Progenitor cell of endocrine pancreas (in vitro differentiated cells): ENCODE data around the gene FAM114A1. TPM values are rescaled to one million over a fixed set of nuclear protein-coding genes. Genes with fewer than 3 reads are reported as not detected.

ENCODE experiments used
- DNase-seq: peaks from one replicate; pipeline ENCODE4 v3.0.0; 2021; ENCODE audit warnings: low spot score; ENCODE audit not compliant: unreplicated experiment
- H3K27ac Mint-ChIP-seq: 2 replicates; pipeline ENCODE4 v1.8.0; 2021; ENCODE audit warnings: mild to moderate bottlenecking, moderate library complexity, mixed read lengths
- H3K27me3 Mint-ChIP-seq: 2 replicates; pipeline ENCODE4 v1.8.0; 2021; ENCODE audit warnings: mixed read lengths
- H3K36me3 Mint-ChIP-seq: 2 replicates; pipeline ENCODE4 v1.8.0; 2022; ENCODE audit warnings: mixed read lengths; ENCODE audit not compliant: insufficient read depth
- H3K4me1 Mint-ChIP-seq: 2 replicates; pipeline ENCODE4 v1.8.0; 2021; ENCODE audit warnings: low read depth, mixed read lengths
- H3K4me3 Mint-ChIP-seq: 2 replicates; pipeline ENCODE4 v1.8.0; 2021; ENCODE audit warnings: low read depth, mild to moderate bottlenecking, moderate library complexity, mixed read lengths
- H3K9me3 Mint-ChIP-seq: 2 replicates; pipeline ENCODE4 v1.8.0; 2021; ENCODE audit warnings: low read depth, mixed read lengths
- CTCF ChIP-seq: fragments of 200-600 bp; sonication (generic); IDR thresholded peaks from one replicate; pipeline ENCODE4 v1.5.0; 2021; ENCODE audit warnings: antibody characterized with exemption, mild to moderate bottlenecking; ENCODE audit not compliant: unreplicated experiment
- long read RNA-seq: library from polyadenylated mRNA; unstranded; transcript quantifications from one replicate; pipeline ENCODE4 v2.0.0, GENCODE V29; 2020
- total RNA-seq: library from RNA; stranded (reverse); gene quantifications from 2 replicates; pipeline ENCODE4 v1.2.1, GENCODE V29; 2021

FAM114A1 gene
- total RNA-seq, result 31.2 and 32.6 TPM in 2 replicates
- long read RNA-seq, full-length matches to known transcripts, result 4 of 51 reads
- long read RNA-seq, partial matches to known transcripts, result 19 of 51 reads
- long read RNA-seq, other reads (novel, unspliced or antisense), result 28 of 51 reads

GRCh38 chr4:38867478-38868058 lies at the start of gene FAM114A1:
Gene FAM114A1 (plus strand): TSS chr4:38867806. CDS start chr4:38878079, 10,273 bp downstream.
- Mint-ChIP-seq H3K4me1 (peaks cover 17% of the 10 kb centered on the region), H3K9me3 (no peaks in the 10 kb centered on the region), H3K4me3 (peak within 1 kb of the TSS; percentile 81), H3K27ac (peak within 1 kb of the TSS; percentile 87), H3K36me3 (peaks cover 1% of the 10 kb centered on the region), H3K27me3 (peaks cover 10% of the 10 kb centered on the region)
- peak; percentile 51 for DNase-seq
- no peak for TF ChIP-seq CTCF

GRCh38 chr4:38818441-38818976 lies 49.1 kb upstream of the FAM114A1 start:
- H3K4me3 Mint-ChIP-seq, result no peak overlapping the region
- DNase-seq, result no peak
- H3K4me1 Mint-ChIP-seq, result peaks cover 3% of the 10 kb centered on the region
- H3K36me3 Mint-ChIP-seq, result peaks cover 5% of the 10 kb centered on the region
- H3K27ac Mint-ChIP-seq, result no peak overlapping the region
- peaks cover 17% of the 10 kb centered on the region for H3K9me3 Mint-ChIP-seq
- peaks cover 9% of the 10 kb centered on the region for H3K27me3 Mint-ChIP-seq
- TF ChIP-seq CTCF, result no peak

GRCh38 chr4:38819569-38819968 lies 48.0 kb upstream of the FAM114A1 start:
- Mint-ChIP-seq H3K4me1 (peaks cover 3% of the 10 kb centered on the region), H3K9me3 (peaks cover 17% of the 10 kb centered on the region), H3K27me3 (peaks cover 9% of the 10 kb centered on the region), H3K36me3 (peaks cover 5% of the 10 kb centered on the region), H3K4me3 (no peak overlapping the region), H3K27ac (no peak overlapping the region)
- TF ChIP-seq CTCF, result no peak
- DNase-seq, result no peak

GRCh38 chr4:38820329-38821061 lies 47.1 kb upstream of the FAM114A1 start:
- Mint-ChIP-seq H3K4me3 (no peak overlapping the region), H3K4me1 (peaks cover 3% of the 10 kb centered on the region), H3K36me3 (peaks cover 5% of the 10 kb centered on the region)

More at GRCh38 chr4:38820329-38821061, 47.1 kb upstream of the FAM114A1 start:
- no peak for DNase-seq
- peaks cover 9% of the 10 kb centered on the region for H3K27me3 Mint-ChIP-seq
- peaks cover 13% of the 10 kb centered on the region for H3K9me3 Mint-ChIP-seq
- TF ChIP-seq CTCF, result no peak
- no peak overlapping the region for H3K27ac Mint-ChIP-seq
